Keratinocyte (primary cell): ENCODE data around the gene CFAP73. TPM values are rescaled to one million over a fixed set of nuclear protein-coding genes. Genes with fewer than 3 reads are reported as not detected.

Experiments
- DNase-seq: peaks from one replicate; pipeline ENCODE4 v3.0.0-alpha.2; 2011; ENCODE audit warnings: low read depth, missing footprints, low spot score
- FAIRE-seq: peaks from 2 replicates; lab custom pipeline; 2011; peaks lifted over from hg19 to GRCh38; lab: Jason Lieb, UNC
- H2AFZ ChIP-seq: 2 replicates; pipeline ENCODE4 v1.6.0; 2012; ENCODE audit warnings: low read length, control low read depth, inconsistent platforms; ENCODE audit not compliant: control insufficient read depth
- H3K27ac ChIP-seq: 2 replicates; pipeline ENCODE4 v1.5.1; 2011; ENCODE audit warnings: low read length; ENCODE audit not compliant: control insufficient read depth, insufficient read depth
- H3K27me3 ChIP-seq: 3 replicates; pipeline ENCODE4 v1.6.0; 2011; ENCODE audit warnings: low read length; ENCODE audit not compliant: control insufficient read depth, insufficient read depth; ENCODE audit errors: extremely low read depth
- H3K36me3 ChIP-seq, 2 experiments: 2 replicates in 1 of 2; 3 replicates in 1 of 2; pipeline ENCODE4 v1.5.1; 2011; ENCODE audit warnings: low read length in 2 of 2, mild to moderate bottlenecking in 1 of 2; ENCODE audit not compliant: control insufficient read depth in 2 of 2, insufficient read depth in 2 of 2; ENCODE audit errors: extremely low read depth in 1 of 2
- H3K4me1 ChIP-seq: 3 replicates; pipeline ENCODE4 v1.5.1; 2011; ENCODE audit warnings: low read length; ENCODE audit not compliant: control insufficient read depth, insufficient read depth; ENCODE audit errors: extremely low read depth
- H3K4me2 ChIP-seq: 3 replicates; pipeline ENCODE4 v1.6.0; 2011; ENCODE audit warnings: low read depth, low read length; ENCODE audit not compliant: control insufficient read depth, insufficient read depth; ENCODE audit errors: extremely low read depth
- H3K4me3 ChIP-seq, 3 experiments: fragments of 200-600 bp in 1 of 3; sonication (generic) in 1 of 3; 2 replicates in 2 of 3; 3 replicates in 1 of 3; pipeline ENCODE4 v1.5.1; 2011 to 2016; ENCODE audit warnings: low read length in 3 of 3, mild to moderate bottlenecking in 3 of 3, control low read depth in 2 of 3, inconsistent platforms in 1 of 3, low read depth in 1 of 3, mixed read lengths in 1 of 3, mixed run types in 1 of 3, moderate library complexity in 1 of 3; ENCODE audit not compliant: control insufficient read depth in 2 of 3, insufficient read depth in 2 of 3; ENCODE audit errors: extremely low read depth in 1 of 3
- H3K79me2 ChIP-seq: 2 replicates; pipeline ENCODE4 v1.6.0; 2012; ENCODE audit warnings: low read length; ENCODE audit not compliant: control insufficient read depth, insufficient read depth
- H3K9ac ChIP-seq: 3 replicates; pipeline ENCODE4 v1.6.0; 2011; ENCODE audit warnings: low read length; ENCODE audit not compliant: control insufficient read depth, insufficient read depth; ENCODE audit errors: extremely low read depth
- H3K9me1 ChIP-seq: 3 replicates; pipeline ENCODE4 v1.6.0; 2011; ENCODE audit warnings: low read length; ENCODE audit not compliant: control insufficient read depth, insufficient read depth; ENCODE audit errors: extremely low read depth
- H3K9me3 ChIP-seq: 2 replicates; pipeline ENCODE4 v1.5.1; 2012; ENCODE audit warnings: low read depth, low read length; ENCODE audit not compliant: control insufficient read depth
- H4K20me1 ChIP-seq: 3 replicates; pipeline ENCODE4 v1.6.0; 2011; ENCODE audit warnings: low read length; ENCODE audit not compliant: control insufficient read depth, insufficient read depth; ENCODE audit errors: extremely low read depth
- EZH2 ChIP-seq: IDR thresholded peaks from one replicate; pipeline ENCODE4 v1.6.1; 2012; ENCODE audit warnings: inconsistent platforms, mild to moderate bottlenecking, low read length, moderate library complexity
- dilution Hi-C: fragments of 300-500 bp; cut with MboI; formaldehyde crosslinking; loops from one replicate; pipeline ENCODE4 v1.7.0; 2020; ENCODE audit warnings: low sequenced_read_pairs; ENCODE audit not compliant: extremely low pct_ligation_motif_present
- polyA plus RNA-seq, 5 experiments: library from polyadenylated mRNA; depleted of rRNA in 3 of 5; stranded (reverse) in 3 of 5; stranded (forward) in 1 of 5; unstranded in 1 of 5; fragments of >200 nt; gene quantifications; 1 replicate in 1 of 5; 2 replicates in 3 of 5; 3 replicates in 1 of 5; pipeline versions ENCODE4 v1.2.1 to v1.2.3, GENCODE V29; 2011 to 2012; ENCODE audit warnings: missing spikeins in 2 of 5, low read depth in 1 of 5, low replicate concordance in 1 of 5
- TF ChIP-seq, protein P1 (sequence below), 3 experiments: IDR thresholded peaks in 1 of 3; conservative IDR thresholded peaks in 1 of 3; optimal IDR thresholded peaks in 1 of 3; 2 replicates in 2 of 3; 3 replicates in 1 of 3; pipeline versions ENCODE3 to v1.5.1; 2011; ENCODE audit warnings: low read length in 3 of 3, mild to moderate bottlenecking in 3 of 3, moderate library complexity in 2 of 3, control low read depth in 1 of 3, inconsistent platforms in 1 of 3; ENCODE audit not compliant: insufficient read depth in 2 of 3; ENCODE audit errors: extremely low read depth in 1 of 3

The CFAP73 gene
- polyA plus RNA-seq, 1 donor (not counting 4 experiments of a cell fraction or from before 2014, with no cell fraction given), result not detected

DNA sequence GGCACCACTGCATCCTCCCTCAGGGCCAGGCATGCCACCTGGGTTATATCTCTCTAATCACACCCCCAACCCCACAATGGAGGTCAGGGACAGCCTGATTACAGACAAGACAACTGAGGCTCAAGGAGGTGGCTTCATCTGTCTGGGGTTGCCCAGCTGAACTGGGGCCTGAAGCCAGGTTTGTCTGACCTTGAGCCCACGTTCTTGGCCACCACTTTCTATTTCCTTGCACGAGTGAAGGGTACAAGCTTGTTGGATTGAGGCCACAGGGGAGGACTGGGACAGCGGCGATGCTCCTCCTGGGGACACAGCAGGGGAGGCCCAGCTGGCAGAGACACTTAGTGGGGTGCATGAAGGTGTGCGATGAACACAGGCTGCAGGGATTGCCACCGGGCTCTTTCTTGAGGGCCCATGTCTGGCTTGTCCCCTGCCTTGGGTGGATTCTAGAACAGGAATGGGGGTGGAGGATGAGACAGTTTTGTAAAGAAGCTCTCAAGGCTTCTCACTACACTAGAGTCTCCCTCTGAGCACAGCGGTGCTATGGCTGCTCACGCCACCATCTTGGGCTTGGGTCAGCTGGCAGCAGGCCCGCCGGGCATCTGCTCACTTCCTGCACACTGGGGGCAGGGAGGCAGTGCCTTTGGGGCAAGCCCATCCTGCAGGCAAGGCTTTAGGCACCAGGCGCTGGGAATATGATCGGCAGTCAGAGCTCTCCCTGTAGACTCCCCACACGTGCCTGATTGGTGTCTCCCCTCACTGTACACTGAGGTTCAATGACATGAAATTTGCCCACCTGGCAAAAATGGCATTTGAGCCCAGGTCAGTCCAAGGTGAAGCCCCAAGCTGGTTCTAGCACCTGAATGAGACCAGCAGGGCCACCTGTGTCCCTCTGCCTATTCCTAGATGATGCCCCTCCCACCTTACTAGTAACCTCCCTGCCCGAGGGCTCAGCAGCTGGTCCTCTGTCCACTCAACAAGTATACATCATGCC lies 52.0 kb downstream of the CFAP73 start:
- dilution Hi-C loops, result no loop called here
- no peak overlapping the region for H3K4me2 ChIP-seq
- H3K4me3 ChIP-seq, result no peak overlapping the region
- no peak overlapping the region for H3K9ac ChIP-seq
- no peak overlapping the region for H3K27ac ChIP-seq
- FAIRE-seq, result no peak
- H3K9me1 ChIP-seq, result no peaks in the 10 kb centered on the region
- no peak for DNase-seq
- no peaks in the 10 kb centered on the region for H3K9me3 ChIP-seq
- no peaks in the 10 kb centered on the region for H3K36me3 ChIP-seq
- TF ChIP-seq, protein P1, sequence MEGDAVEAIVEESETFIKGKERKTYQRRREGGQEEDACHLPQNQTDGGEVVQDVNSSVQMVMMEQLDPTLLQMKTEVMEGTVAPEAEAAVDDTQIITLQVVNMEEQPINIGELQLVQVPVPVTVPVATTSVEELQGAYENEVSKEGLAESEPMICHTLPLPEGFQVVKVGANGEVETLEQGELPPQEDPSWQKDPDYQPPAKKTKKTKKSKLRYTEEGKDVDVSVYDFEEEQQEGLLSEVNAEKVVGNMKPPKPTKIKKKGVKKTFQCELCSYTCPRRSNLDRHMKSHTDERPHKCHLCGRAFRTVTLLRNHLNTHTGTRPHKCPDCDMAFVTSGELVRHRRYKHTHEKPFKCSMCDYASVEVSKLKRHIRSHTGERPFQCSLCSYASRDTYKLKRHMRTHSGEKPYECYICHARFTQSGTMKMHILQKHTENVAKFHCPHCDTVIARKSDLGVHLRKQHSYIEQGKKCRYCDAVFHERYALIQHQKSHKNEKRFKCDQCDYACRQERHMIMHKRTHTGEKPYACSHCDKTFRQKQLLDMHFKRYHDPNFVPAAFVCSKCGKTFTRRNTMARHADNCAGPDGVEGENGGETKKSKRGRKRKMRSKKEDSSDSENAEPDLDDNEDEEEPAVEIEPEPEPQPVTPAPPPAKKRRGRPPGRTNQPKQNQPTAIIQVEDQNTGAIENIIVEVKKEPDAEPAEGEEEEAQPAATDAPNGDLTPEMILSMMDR (optimal IDR thresholded peaks at IDR 0.05 in 1 of 3, IDR thresholded peaks at IDR 0.05 in 1 of 3, conservative IDR thresholded peaks at IDR 0.05 in 1 of 3; ENCODE audit: extremely low read depth in 1 of 3, insufficient read depth in 2 of 3, low read length in 3 of 3), result no peak
- TF ChIP-seq EZH2, result no peak
- H3K27me3 ChIP-seq, result no peaks in the 10 kb centered on the region
- no peaks in the 10 kb centered on the region for H3K79me2 ChIP-seq
- no peak overlapping the region for H2AFZ ChIP-seq
- H4K20me1 ChIP-seq, result no peaks in the 10 kb centered on the region
- H3K4me1 ChIP-seq, result no peaks in the 10 kb centered on the region

DNA sequence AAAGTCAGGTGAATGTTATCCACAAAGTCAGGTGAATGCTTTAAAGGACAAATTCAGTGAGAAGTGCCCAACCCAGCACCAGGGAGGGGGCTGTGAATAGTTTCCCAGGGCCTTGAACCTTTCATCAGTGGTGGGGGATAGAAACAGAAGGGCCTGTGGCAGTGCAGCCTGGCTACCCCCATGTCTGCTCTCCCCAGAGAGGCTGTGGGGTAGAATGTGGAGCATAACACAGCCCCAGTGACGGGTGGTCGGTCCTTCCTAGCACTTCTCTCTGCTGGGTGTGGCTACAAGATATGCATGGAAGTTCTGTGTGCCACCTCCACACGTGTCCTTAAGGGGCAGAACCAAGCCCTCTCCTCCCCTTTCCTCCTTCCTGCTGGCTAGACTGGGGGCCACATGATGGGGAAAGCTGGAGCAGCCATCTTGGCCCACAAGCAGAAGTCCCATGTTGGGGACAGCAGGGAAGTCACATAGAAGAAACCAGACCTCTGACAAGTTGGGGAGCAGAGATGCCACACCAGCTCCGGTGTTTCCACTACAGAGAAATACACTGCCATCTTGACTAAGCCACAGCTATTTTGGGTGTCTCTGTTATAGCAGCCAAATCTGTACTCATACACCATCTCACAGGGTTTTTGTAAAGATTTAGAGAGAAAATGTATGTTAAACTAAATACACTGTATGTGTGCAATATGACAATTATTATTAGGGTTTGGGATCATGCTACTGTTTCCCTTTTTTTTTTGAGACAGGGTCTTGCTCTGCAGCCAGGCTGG lies 53.0 kb downstream of the CFAP73 start:
- Histone ChIP-seq H3K36me3 (no peaks in the 10 kb centered on the region), H2AFZ (no peak overlapping the region), H3K79me2 (no peaks in the 10 kb centered on the region), H3K27me3 (no peaks in the 10 kb centered on the region), H3K4me2 (no peak overlapping the region), H3K9ac (no peak overlapping the region), H3K4me3 (no peak overlapping the region), H3K4me1 (no peaks in the 10 kb centered on the region), H3K9me3 (no peaks in the 10 kb centered on the region), H3K9me1 (no peaks in the 10 kb centered on the region), H3K27ac (no peak overlapping the region), H4K20me1 (no peaks in the 10 kb centered on the region)
- no peak for FAIRE-seq
- dilution Hi-C loops, result no loop called here
- TF ChIP-seq EZH2, result no peak
- TF ChIP-seq, protein P1 (optimal IDR thresholded peaks at IDR 0.05 in 1 of 3, IDR thresholded peaks at IDR 0.05 in 1 of 3, conservative IDR thresholded peaks at IDR 0.05 in 1 of 3; ENCODE audit: extremely low read depth in 1 of 3, insufficient read depth in 2 of 3, low read length in 3 of 3), result no peak
- DNase-seq, result no peak
